ENCODE data around the gene A3GALT2. TPM values are rescaled to one million over a fixed set of nuclear protein-coding genes. Genes with fewer than 3 reads are reported as not detected.
"Not testable (repeated sequence)": the region's sequence is repeated elsewhere in the genome, so short reads cannot be mapped to it uniquely, and the experiment has no call there.

Gene A3GALT2
- total RNA-seq, 1 experiment from 2014 or later = not detected

DNA sequence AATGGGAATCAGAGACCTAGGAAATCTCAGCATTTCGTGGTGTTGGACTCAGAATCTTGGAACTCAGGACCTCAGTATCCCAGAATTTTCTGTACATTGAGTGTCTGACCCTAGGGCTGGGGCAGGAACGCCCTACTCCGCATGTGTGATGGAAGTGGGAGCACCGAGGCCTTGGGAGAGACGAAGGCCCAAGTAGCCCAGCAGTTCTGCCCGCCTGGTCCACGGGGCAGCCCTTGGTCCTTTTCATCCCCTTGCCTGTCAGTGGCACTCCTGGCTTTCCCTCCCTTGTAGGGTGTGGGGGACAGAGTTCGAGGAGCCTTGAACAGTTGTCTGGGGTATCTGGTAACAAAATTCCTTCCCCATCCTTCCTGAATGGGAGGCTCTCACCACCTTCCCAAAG, 10.2 kb downstream of the A3GALT2 start:
- no peak overlapping the region for H3K4me2 ChIP-seq (ENCODE audit: insufficient read depth, insufficient read length, low read length)
- no peaks in the 10 kb centered on the region for H3K79me2 ChIP-seq (ENCODE audit: insufficient read depth, low read length)
- H3K27me3 Mint-ChIP-seq (ENCODE audit: low read depth) = peaks cover 17% of the 10 kb centered on the region
- H3K23ac ChIP-seq (ENCODE audit: insufficient read length, low read depth, low read length) = no peak overlapping the region
- H3K23me2 ChIP-seq (ENCODE audit: insufficient read length, low read depth, low read length, poor library complexity, severe bottlenecking) = peaks cover 3% of the 10 kb centered on the region
- no peak overlapping the region for H2AFZ ChIP-seq (ENCODE audit: low read length)
- no peak overlapping the region for H4K5ac ChIP-seq (ENCODE audit: insufficient read length, low read depth, low read length)
- no CpG with 5 or more reads among the region's 8 CpGs for WGBS (ENCODE audit: extremely low coverage, insufficient read length, low lambda C conversion rate)
- no peaks in the 10 kb centered on the region for H4K20me1 ChIP-seq (ENCODE audit: control insufficient read depth, insufficient read depth, insufficient read length)
- no peak overlapping the region for H3K9ac ChIP-seq (ENCODE audit: extremely low read depth, insufficient read length, low read length)
- H3K79me1 ChIP-seq (ENCODE audit: insufficient read depth, low read depth, low read length, poor library complexity, severe bottlenecking) = no peaks in the 10 kb centered on the region
- TF ChIP-seq, protein P1, sequence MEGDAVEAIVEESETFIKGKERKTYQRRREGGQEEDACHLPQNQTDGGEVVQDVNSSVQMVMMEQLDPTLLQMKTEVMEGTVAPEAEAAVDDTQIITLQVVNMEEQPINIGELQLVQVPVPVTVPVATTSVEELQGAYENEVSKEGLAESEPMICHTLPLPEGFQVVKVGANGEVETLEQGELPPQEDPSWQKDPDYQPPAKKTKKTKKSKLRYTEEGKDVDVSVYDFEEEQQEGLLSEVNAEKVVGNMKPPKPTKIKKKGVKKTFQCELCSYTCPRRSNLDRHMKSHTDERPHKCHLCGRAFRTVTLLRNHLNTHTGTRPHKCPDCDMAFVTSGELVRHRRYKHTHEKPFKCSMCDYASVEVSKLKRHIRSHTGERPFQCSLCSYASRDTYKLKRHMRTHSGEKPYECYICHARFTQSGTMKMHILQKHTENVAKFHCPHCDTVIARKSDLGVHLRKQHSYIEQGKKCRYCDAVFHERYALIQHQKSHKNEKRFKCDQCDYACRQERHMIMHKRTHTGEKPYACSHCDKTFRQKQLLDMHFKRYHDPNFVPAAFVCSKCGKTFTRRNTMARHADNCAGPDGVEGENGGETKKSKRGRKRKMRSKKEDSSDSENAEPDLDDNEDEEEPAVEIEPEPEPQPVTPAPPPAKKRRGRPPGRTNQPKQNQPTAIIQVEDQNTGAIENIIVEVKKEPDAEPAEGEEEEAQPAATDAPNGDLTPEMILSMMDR (conservative IDR thresholded peaks at IDR 0.05) = no peak
- H3K4me3 Mint-ChIP-seq = no peak overlapping the region
- H3K9me3 ChIP-seq (ENCODE audit: control insufficient read depth, low read depth, low read length) = no peaks in the 10 kb centered on the region
- H3K56ac ChIP-seq (ENCODE audit: insufficient read length, low read depth, low read length) = no peak overlapping the region
- no peak overlapping the region for H2BK5ac ChIP-seq (ENCODE audit: insufficient read length, low read length)
- H4K8ac ChIP-seq (replicated peaks; ENCODE audit: insufficient read length, low read depth, low read length) = no peak overlapping the region
- no peak overlapping the region for H3K14ac ChIP-seq (ENCODE audit: insufficient read depth, low read length)
- no peak overlapping the region for H3K27ac Mint-ChIP-seq
- no peak overlapping the region for H3K4ac ChIP-seq (ENCODE audit: low read depth, low read length)
- H3K18ac ChIP-seq (ENCODE audit: insufficient read length, low read depth, low read length) = no peak overlapping the region
- H3K4me1 ChIP-seq (ENCODE audit: insufficient read depth, low read length) = no peaks in the 10 kb centered on the region
- H4K91ac ChIP-seq (ENCODE audit: insufficient read length, low read depth, low read length) = no peak overlapping the region
- no peak overlapping the region for H3T11ph ChIP-seq (ENCODE audit: low read length)
- no peaks in the 10 kb centered on the region; a peak in 1 of 7 replicates for H3K36me3 Mint-ChIP-seq (ENCODE audit: insufficient read depth in 1 of 3, low read depth in 3 of 3)
- peaks cover 4% of the 10 kb centered on the region; the same call in 1 of the 2 replicates for H3K27me3 ChIP-seq (ENCODE audit: insufficient read depth, low read length)
- no peak for DNase-seq
- H2BK120ac ChIP-seq (ENCODE audit: low read depth, low read length, poor library complexity, severe bottlenecking) = no peak overlapping the region
- no peak overlapping the region for H2AK5ac ChIP-seq (ENCODE audit: insufficient read length, low read length)
- H2BK12ac ChIP-seq (ENCODE audit: insufficient read length, low read depth, low read length) = no peak overlapping the region
- no peak overlapping the region for H2BK20ac ChIP-seq (ENCODE audit: low read depth, low read length, poor library complexity, severe bottlenecking)
- H3K9me3 Mint-ChIP-seq = no peaks in the 10 kb centered on the region; a peak in 3 of 5 replicates
- no peak overlapping the region for H2BK15ac ChIP-seq (ENCODE audit: low read depth, low read length)
- no peak overlapping the region for H3K27ac ChIP-seq (ENCODE audit: insufficient read length, low read depth, low read length)
- H3K4me1 Mint-ChIP-seq = peaks cover 0 to 2% of the 10 kb centered on the region in 2 experiments; a peak in 2 of 4 replicates

DNA sequence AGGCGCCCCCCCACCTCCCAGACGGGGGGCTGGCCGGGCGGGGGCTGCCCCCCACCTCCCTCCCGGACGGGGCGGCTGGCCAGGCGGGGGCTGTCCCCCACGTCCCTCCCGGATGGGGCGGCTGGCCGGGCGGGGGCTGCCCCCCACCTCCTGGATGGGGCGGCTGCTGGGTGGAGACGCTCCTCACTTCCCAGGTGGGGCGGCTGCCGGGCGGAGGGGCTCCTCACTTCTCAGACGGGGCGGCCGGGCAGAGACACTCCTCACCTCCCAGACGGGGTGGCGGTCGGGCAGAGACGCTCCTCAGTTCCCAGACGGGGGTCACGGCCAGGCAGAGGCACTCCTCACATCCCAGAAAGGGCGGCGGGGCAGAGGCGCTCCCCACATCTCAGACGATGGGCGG, 11.5 kb downstream of the A3GALT2 start:
- H3K9me3 Mint-ChIP-seq = not testable (repeated sequence)

More for the DNA sequence above, 11.5 kb downstream of the A3GALT2 start:
- H2BK15ac ChIP-seq (ENCODE audit: low read depth, low read length); H3T11ph ChIP-seq (ENCODE audit: low read length); H2BK5ac ChIP-seq (ENCODE audit: insufficient read length, low read length); H3K23me2 ChIP-seq (ENCODE audit: insufficient read length, low read depth, low read length, poor library complexity, severe bottlenecking); H4K5ac ChIP-seq (ENCODE audit: insufficient read length, low read depth, low read length); DNase-seq; H3K27ac ChIP-seq (ENCODE audit: insufficient read length, low read depth, low read length); H3K56ac ChIP-seq (ENCODE audit: insufficient read length, low read depth, low read length); H3K4me2 ChIP-seq (ENCODE audit: insufficient read depth, insufficient read length, low read length); H4K20me1 ChIP-seq (ENCODE audit: control insufficient read depth, insufficient read depth, insufficient read length); H2BK20ac ChIP-seq (ENCODE audit: low read depth, low read length, poor library complexity, severe bottlenecking); H3K4me1 Mint-ChIP-seq; H3K4me1 ChIP-seq (ENCODE audit: insufficient read depth, low read length); H3K4ac ChIP-seq (ENCODE audit: low read depth, low read length); H3K9ac ChIP-seq (ENCODE audit: extremely low read depth, insufficient read length, low read length); H3K36me3 Mint-ChIP-seq (ENCODE audit: insufficient read depth in 1 of 3, low read depth in 3 of 3); H3K4me3 Mint-ChIP-seq; H4K91ac ChIP-seq (ENCODE audit: insufficient read length, low read depth, low read length); H3K14ac ChIP-seq (ENCODE audit: insufficient read depth, low read length); H2AFZ ChIP-seq (ENCODE audit: low read length); H4K8ac ChIP-seq (replicated peaks; ENCODE audit: insufficient read length, low read depth, low read length); H3K18ac ChIP-seq (ENCODE audit: insufficient read length, low read depth, low read length); H3K27me3 ChIP-seq (ENCODE audit: insufficient read depth, low read length); H3K27ac Mint-ChIP-seq; H3K23ac ChIP-seq (ENCODE audit: insufficient read length, low read depth, low read length); H2BK120ac ChIP-seq (ENCODE audit: low read depth, low read length, poor library complexity, severe bottlenecking); H3K79me1 ChIP-seq (ENCODE audit: insufficient read depth, low read depth, low read length, poor library complexity, severe bottlenecking); H2AK5ac ChIP-seq (ENCODE audit: insufficient read length, low read length); H2BK12ac ChIP-seq (ENCODE audit: insufficient read length, low read depth, low read length); H3K79me2 ChIP-seq (ENCODE audit: insufficient read depth, low read length); H3K9me3 ChIP-seq (ENCODE audit: control insufficient read depth, low read depth, low read length): not testable (repeated sequence)
- peaks cover 17% of the 10 kb centered on the region for H3K27me3 Mint-ChIP-seq (ENCODE audit: low read depth)
- no CpG with 5 or more reads among the region's 32 CpGs for WGBS (ENCODE audit: extremely low coverage, insufficient read length, low lambda C conversion rate)

All from H9 (cell line).